MM.1S (cell line): ENCODE results near the gene HSD17B4.

ENCODE experiments used
- DNase-seq: peaks from one replicate; pipeline ENCODE4 v3.0.0-alpha.2; 2015
- H2AFZ ChIP-seq: fragments of 300-600 bp; sonication (generic); 2 replicates; pipeline ENCODE4 v1.6.0; 2016; ENCODE audit warnings: antibody characterized with exemption, low read length
- H3F3A ChIP-seq: fragments of 300-600 bp; sonication (generic); 2 replicates; pipeline ENCODE4 v1.6.1; 2016; ENCODE audit warnings: mild to moderate bottlenecking, antibody characterized with exemption, low read length, moderate library complexity, mixed read lengths; ENCODE audit not compliant: insufficient read depth
- H3K27ac ChIP-seq: fragments of 300-600 bp; sonication (generic); 2 replicates; pipeline ENCODE4 v1.5.1; 2016; ENCODE audit warnings: mild to moderate bottlenecking, low read length
- H3K27me3 ChIP-seq: fragments of 300-600 bp; sonication (generic); replicated peaks from 2 replicates; pipeline ENCODE4 v1.6.0; 2016; ENCODE audit warnings: low read length; ENCODE audit not compliant: insufficient read depth
- H3K36me3 ChIP-seq: fragments of 300-600 bp; sonication (generic); replicated peaks from 2 replicates; pipeline ENCODE4 v1.6.1; 2016; ENCODE audit warnings: mild to moderate bottlenecking, low read length, mixed read lengths; ENCODE audit not compliant: insufficient read depth
- H3K4me1 ChIP-seq: fragments of 300-600 bp; sonication (generic); 2 replicates; pipeline ENCODE4 v1.6.1; 2016; ENCODE audit warnings: low read length, mixed read lengths
- H3K4me2 ChIP-seq: fragments of 300-600 bp; sonication (generic); 2 replicates; pipeline ENCODE4 v1.6.0; 2016; ENCODE audit warnings: low read depth, low read length
- H3K4me3 ChIP-seq: fragments of 300-600 bp; sonication (generic); 2 replicates; pipeline ENCODE4 v1.5.1; 2016; ENCODE audit warnings: low read length, mixed read lengths
- H3K79me2 ChIP-seq: fragments of 300-600 bp; sonication (generic); 2 replicates; pipeline ENCODE4 v1.6.1; 2016; ENCODE audit warnings: mixed run types, low read length, mixed read lengths
- H3K9ac ChIP-seq: fragments of 300-600 bp; sonication (generic); 2 replicates; pipeline ENCODE4 v1.6.1; 2016; ENCODE audit warnings: low read length, mixed read lengths
- H3K9me2 ChIP-seq: fragments of 300-600 bp; sonication (generic); replicated peaks from 2 replicates; pipeline ENCODE4 v1.6.1; 2016; ENCODE audit warnings: mild to moderate bottlenecking, low read length, mixed read lengths; ENCODE audit not compliant: insufficient read depth
- H3K9me3 ChIP-seq: fragments of 300-600 bp; sonication (generic); replicated peaks from 2 replicates; pipeline ENCODE4 v1.6.1; 2016; ENCODE audit warnings: mild to moderate bottlenecking, low read length, mixed read lengths; ENCODE audit not compliant: insufficient read depth
- H4K20me1 ChIP-seq: fragments of 300-600 bp; sonication (generic); 2 replicates; pipeline ENCODE4 v1.6.1; 2016; ENCODE audit warnings: mild to moderate bottlenecking, low read length, moderate library complexity, mixed read lengths; ENCODE audit not compliant: insufficient read depth
- EZH2 ChIP-seq: fragments of 300-600 bp; sonication (generic); optimal IDR thresholded peaks from 2 replicates; pipeline ENCODE3; 2017; ENCODE audit warnings: low read depth, mild to moderate bottlenecking, antibody characterized with exemption, low read length, mixed read lengths
- EZH2phosphoT487 ChIP-seq: fragments of 300-600 bp; sonication (generic); IDR thresholded peaks from 2 replicates; pipeline ENCODE4 v1.6.1; 2018; ENCODE audit warnings: antibody characterized with exemption, low read length
- TF ChIP-seq, protein P1 (sequence below): fragments of 300-600 bp; sonication (generic); IDR thresholded peaks from 2 replicates; pipeline ENCODE4 v1.5.1; 2016; ENCODE audit warnings: antibody characterized with exemption, low read length, mixed read lengths

The HSD17B4 gene

DNA sequence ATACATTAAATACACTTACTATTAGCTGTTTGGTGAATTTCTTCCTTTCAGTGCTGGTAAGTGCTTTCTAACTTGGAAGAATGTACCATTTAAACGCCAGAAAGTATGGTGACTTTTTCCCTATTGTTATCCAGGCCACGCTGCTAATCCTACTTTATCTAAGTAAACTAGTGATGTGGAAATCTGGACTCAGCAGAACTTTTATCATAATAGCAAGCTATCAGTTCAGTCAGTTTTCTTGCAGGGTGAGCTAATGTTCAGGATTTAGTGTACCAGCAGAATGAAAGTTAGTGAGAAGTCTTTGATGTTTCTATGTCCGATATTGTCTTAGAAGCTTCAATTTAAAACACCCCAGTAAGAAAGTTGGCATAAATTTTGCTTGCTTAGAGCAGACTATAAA, 72.2 kb downstream of the HSD17B4 start:
- no peaks in the 10 kb centered on the region for H3F3A ChIP-seq
- DNase-seq, result no peak

DNA sequence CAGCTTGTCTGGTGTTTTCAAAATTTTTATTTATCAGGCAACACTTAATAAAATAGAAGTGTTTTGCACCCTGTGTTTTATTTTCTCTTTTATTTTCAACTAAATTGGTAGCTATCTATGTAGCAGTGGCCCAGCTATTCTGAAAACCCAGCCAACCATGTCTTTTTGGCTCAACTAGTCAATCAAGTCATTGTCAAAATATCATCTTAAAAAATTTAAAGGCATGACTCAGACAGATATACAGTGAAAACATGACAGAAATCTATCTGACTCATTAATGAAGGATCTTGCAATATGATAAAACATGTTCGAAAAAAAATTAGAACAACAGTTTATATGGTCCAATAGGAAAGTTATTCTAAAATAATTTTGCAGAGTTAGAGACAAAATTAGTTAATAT, 75.1 kb downstream of the HSD17B4 start:
- H3K9me3 ChIP-seq, result no peaks in the 10 kb centered on the region
- TF ChIP-seq, protein P1, sequence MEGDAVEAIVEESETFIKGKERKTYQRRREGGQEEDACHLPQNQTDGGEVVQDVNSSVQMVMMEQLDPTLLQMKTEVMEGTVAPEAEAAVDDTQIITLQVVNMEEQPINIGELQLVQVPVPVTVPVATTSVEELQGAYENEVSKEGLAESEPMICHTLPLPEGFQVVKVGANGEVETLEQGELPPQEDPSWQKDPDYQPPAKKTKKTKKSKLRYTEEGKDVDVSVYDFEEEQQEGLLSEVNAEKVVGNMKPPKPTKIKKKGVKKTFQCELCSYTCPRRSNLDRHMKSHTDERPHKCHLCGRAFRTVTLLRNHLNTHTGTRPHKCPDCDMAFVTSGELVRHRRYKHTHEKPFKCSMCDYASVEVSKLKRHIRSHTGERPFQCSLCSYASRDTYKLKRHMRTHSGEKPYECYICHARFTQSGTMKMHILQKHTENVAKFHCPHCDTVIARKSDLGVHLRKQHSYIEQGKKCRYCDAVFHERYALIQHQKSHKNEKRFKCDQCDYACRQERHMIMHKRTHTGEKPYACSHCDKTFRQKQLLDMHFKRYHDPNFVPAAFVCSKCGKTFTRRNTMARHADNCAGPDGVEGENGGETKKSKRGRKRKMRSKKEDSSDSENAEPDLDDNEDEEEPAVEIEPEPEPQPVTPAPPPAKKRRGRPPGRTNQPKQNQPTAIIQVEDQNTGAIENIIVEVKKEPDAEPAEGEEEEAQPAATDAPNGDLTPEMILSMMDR, result no peak
- TF ChIP-seq EZH2 (no peak), EZH2phosphoT487 (no peak)
- H3K9me2 ChIP-seq, result no peaks in the 10 kb centered on the region
- no peaks in the 10 kb centered on the region; the same call in 1 of the 2 replicates for H3K4me1 ChIP-seq
- H3K4me3 ChIP-seq, result no peak overlapping the region
- H3F3A ChIP-seq, result no peaks in the 10 kb centered on the region
- no peak for DNase-seq
- no peak overlapping the region for H2AFZ ChIP-seq
- H3K4me2 ChIP-seq, result no peak overlapping the region
- no peak overlapping the region for H3K27ac ChIP-seq
- no peaks in the 10 kb centered on the region for H3K79me2 ChIP-seq
- H3K9ac ChIP-seq, result no peak overlapping the region
- H3K27me3 ChIP-seq, result no peaks in the 10 kb centered on the region
- no peaks in the 10 kb centered on the region for H4K20me1 ChIP-seq
- H3K36me3 ChIP-seq, result no peaks in the 10 kb centered on the region; the same call in 1 of the 2 replicates

More for the DNA sequence above, 72.2 kb downstream of the HSD17B4 start:
- Histone ChIP-seq H3K4me3 (no peak overlapping the region), H3K4me2 (no peak overlapping the region), H3K9me2 (no peaks in the 10 kb centered on the region), H3K4me1 (no peaks in the 10 kb centered on the region), H3K9me3 (no peaks in the 10 kb centered on the region), H4K20me1 (no peaks in the 10 kb centered on the region), H2AFZ (no peak overlapping the region), H3K36me3 (no peaks in the 10 kb centered on the region), H3K27me3 (no peaks in the 10 kb centered on the region), H3K27ac (no peak overlapping the region), H3K79me2 (no peaks in the 10 kb centered on the region), H3K9ac (no peak overlapping the region)
- TF ChIP-seq EZH2, result no peak
- TF ChIP-seq, protein P1, result no peak
- no peak for TF ChIP-seq EZH2phosphoT487

DNA sequence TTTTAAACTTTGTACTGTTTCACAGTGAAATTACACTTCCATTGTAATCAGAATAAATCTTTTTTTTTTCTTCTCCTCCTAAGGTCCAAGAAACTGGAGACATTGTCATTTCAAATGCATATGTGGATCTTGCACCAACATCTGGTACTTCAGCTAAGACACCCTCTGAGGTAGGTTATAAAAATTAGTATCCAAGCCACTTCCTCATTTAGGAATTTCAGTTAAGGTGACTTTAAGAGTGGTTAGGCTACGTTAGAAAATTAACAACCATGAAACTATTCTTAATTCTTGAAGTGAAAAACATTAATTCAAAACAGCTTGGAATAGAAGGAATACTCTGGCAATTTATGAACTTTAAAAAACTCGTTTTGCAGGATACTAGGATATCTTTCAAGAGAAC, 77.5 kb downstream of the HSD17B4 start:
- Histone ChIP-seq H3K9ac (no peak overlapping the region), H3K27ac (no peak overlapping the region), H3K9me2 (no peaks in the 10 kb centered on the region), H3K4me2 (no peak overlapping the region), H3K4me3 (no peak overlapping the region), H3K4me1 (peaks cover 7% of the 10 kb centered on the region), H3K27me3 (no peaks in the 10 kb centered on the region), H3K79me2 (no peaks in the 10 kb centered on the region), H2AFZ (no peak overlapping the region), H3K36me3 (no peaks in the 10 kb centered on the region; the same call in 1 of the 2 replicates), H4K20me1 (no peaks in the 10 kb centered on the region), H3K9me3 (no peaks in the 10 kb centered on the region), H3F3A (0 out of 2 replicates have a peak, but pooled peaks cover 5% of the 10 kb centered on the region)
- TF ChIP-seq, protein P1, result no peak
- no peak for TF ChIP-seq EZH2
- TF ChIP-seq EZH2phosphoT487, result no peak
- no peak for DNase-seq
